SIG-M5 (cell line): ENCODE data around the gene ZNF853.
"Not testable (repeated sequence)": the region's sequence is repeated elsewhere in the genome, so short reads cannot be mapped to it uniquely, and the experiment has no call there.

Experiments
- DNase-seq: peaks from one replicate; lab custom pipeline; 2025; lab: John Stamatoyannopoulos, UW

ZNF853 gene

GRCh38 chr7:6606866-6607583 is 8.4 kb upstream of the ZNF853 start:
- DNase-seq = no peak

GRCh38 chr7:6607651-6608051 is 7.8 kb upstream of the ZNF853 start:
- DNase-seq = no peak

GRCh38 chr7:6608081-6608480 is 7.3 kb upstream of the ZNF853 start:
- DNase-seq = no peak

GRCh38 chr7:6608794-6609193 is 6.6 kb upstream of the ZNF853 start:
- no peak for DNase-seq

- no peak for DNase-seq
These were observed 2.6 kb upstream of the ZNF853 start for GRCh38 chr7:6612819-6613218.

- no peak for DNase-seq
These were observed 1.7 kb upstream of the ZNF853 start for GRCh38 chr7:6613706-6614105.

- no peak for DNase-seq
These were observed 529 bp downstream of the ZNF853 start for GRCh38 chr7:6615723-6616555.

- DNase-seq = no peak
These were observed 1.6 kb downstream of the ZNF853 start for GRCh38 chr7:6616854-6617643.

GRCh38 chr7:6618621-6619020 is 3.2 kb downstream of the ZNF853 start:
- no peak for DNase-seq

- no peak for DNase-seq
These were observed 4.6 kb downstream of the ZNF853 start for GRCh38 chr7:6619961-6620360.

GRCh38 chr7:6621195-6622133 is 6.1 kb downstream of the ZNF853 start:
- no peak for DNase-seq

GRCh38 chr7:6622134-6622710 is 6.8 kb downstream of the ZNF853 start:
- DNase-seq = no peak

- no peak for DNase-seq
These were observed 8.3 kb downstream of the ZNF853 start for GRCh38 chr7:6623589-6624245.

GRCh38 chr7:6624246-6624611 is 8.8 kb downstream of the ZNF853 start:
- no peak for DNase-seq

- DNase-seq = no peak
These were observed 12.6 kb downstream of the ZNF853 start for GRCh38 chr7:6628045-6628444.

GRCh38 chr7:6630007-6630849 is 14.8 kb downstream of the ZNF853 start:
- no peak for DNase-seq

- no peak for DNase-seq
These were observed 16.2 kb downstream of the ZNF853 start for GRCh38 chr7:6631605-6632004.

- DNase-seq = no peak
These were observed 18.6 kb downstream of the ZNF853 start for GRCh38 chr7:6634021-6634420.

GRCh38 chr7:6634971-6635370 is 19.6 kb downstream of the ZNF853 start:
- DNase-seq = not testable (repeated sequence)
